Neural progenitor cell (in vitro differentiated cells): ENCODE measurements around the gene RGSL1.

ENCODE experiments used
- EZH2 ChIP-seq: fragments of 200-600 bp; sonication (generic); IDR thresholded peaks from 2 replicates; pipeline ENCODE4 v1.6.1; 2017; ENCODE audit warnings: antibody characterized with exemption, mild to moderate bottlenecking, moderate library complexity
- EZH2phosphoT487 ChIP-seq: fragments of 200-600 bp; sonication (generic); IDR thresholded peaks from 2 replicates; pipeline ENCODE4 v1.6.1; 2017; ENCODE audit warnings: antibody characterized with exemption
- TF ChIP-seq, protein P1 (sequence below): fragments of 200-600 bp; sonication (generic); IDR thresholded peaks from 2 replicates; pipeline ENCODE4 v1.5.1; 2017; ENCODE audit warnings: antibody characterized with exemption, mild to moderate bottlenecking

DNA sequence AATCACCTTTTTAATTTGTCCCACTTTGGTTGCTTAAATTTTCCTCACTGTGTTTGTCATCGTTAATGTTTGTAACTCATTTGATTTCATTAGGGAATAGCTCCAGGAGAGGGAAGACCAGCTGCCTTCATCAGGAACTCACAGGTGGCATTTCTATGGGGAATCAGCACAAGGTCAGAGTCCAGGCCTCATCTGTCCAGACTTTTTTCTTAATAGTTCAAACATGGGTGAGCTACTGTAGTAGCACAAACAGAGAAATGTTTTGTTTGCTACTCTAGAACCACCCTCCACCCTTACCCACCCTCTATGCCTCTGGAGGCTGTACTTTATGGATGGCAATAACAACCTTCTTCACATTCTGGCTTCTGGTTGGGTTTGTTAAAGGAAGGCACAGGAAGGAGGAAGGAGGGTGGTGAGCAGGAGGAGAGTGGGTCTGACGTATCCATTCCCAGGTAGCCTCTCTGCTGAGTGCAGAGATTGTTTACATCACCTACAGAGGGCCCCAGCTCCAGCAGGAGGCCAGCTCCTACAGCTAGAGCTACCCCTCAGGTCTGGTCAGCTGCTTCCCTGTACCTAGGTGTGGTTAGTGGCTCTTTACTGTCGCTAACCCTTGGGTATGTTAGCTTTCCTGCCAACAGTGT, 41.4 kb upstream of the RGSL1 start:
- TF ChIP-seq, protein P1, sequence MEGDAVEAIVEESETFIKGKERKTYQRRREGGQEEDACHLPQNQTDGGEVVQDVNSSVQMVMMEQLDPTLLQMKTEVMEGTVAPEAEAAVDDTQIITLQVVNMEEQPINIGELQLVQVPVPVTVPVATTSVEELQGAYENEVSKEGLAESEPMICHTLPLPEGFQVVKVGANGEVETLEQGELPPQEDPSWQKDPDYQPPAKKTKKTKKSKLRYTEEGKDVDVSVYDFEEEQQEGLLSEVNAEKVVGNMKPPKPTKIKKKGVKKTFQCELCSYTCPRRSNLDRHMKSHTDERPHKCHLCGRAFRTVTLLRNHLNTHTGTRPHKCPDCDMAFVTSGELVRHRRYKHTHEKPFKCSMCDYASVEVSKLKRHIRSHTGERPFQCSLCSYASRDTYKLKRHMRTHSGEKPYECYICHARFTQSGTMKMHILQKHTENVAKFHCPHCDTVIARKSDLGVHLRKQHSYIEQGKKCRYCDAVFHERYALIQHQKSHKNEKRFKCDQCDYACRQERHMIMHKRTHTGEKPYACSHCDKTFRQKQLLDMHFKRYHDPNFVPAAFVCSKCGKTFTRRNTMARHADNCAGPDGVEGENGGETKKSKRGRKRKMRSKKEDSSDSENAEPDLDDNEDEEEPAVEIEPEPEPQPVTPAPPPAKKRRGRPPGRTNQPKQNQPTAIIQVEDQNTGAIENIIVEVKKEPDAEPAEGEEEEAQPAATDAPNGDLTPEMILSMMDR, result no peak
- TF ChIP-seq EZH2phosphoT487 (no peak), EZH2 (no peak)
